Measurements from ENCODE around the gene KCNN3. TPM values are rescaled to one million over a fixed set of nuclear protein-coding genes. Genes with fewer than 3 reads are reported as not detected.
"Not testable (repeated sequence)": the region's sequence is repeated elsewhere in the genome, so short reads cannot be mapped to it uniquely, and the experiment has no call there.

The KCNN3 gene
- total and polyA plus RNA-seq, 2 of the 13 experiments (the other 11 are each of a cell fraction or from before 2014, with no cell fraction given) = not detected

DNA sequence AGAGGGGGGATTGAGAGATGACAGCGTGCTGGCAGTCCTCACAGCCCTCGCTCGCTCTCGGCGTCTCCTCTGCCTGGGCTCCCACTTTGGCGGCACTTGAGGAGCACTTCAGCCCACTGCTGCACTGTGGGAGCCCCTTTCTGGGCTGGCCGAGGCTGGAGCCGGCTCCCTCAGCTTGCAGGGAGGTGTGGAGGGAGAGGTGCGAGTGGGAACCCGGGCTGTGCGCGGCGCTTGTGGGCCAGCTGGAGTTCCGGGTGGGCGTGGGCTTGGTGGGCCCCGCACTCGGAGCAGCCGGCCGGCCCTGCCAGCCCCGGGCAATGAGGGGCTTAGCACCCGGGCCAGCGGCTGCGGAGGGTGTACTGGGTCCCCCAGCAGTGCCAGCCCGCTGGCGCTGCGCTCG is 192.2 kb downstream of the KCNN3 start:
- DNase-seq (ENCODE audit: low spot score); H3K4me3 ChIP-seq (replicated peaks in 1 of 3; ENCODE audit: insufficient read depth in 1 of 3, low read depth in 2 of 3, low read length in 3 of 3); H3K9ac ChIP-seq (ENCODE audit: insufficient read depth, low read depth, low read length); BruUV-seq (replicated peaks); H3K4me2 ChIP-seq (ENCODE audit: low read depth, low read length); POLR2A ChIA-PET; H3K4me1 ChIP-seq (ENCODE audit: insufficient read depth, low read length); H3K27ac ChIP-seq (ENCODE audit: extremely low read length, insufficient read depth, low read length); H4K20me1 ChIP-seq (ENCODE audit: insufficient read depth, low read length); H3K36me3 ChIP-seq (replicated peaks in 1 of 2; ENCODE audit: control insufficient read depth in 1 of 2, insufficient read depth in 2 of 2, low read length in 2 of 2); in situ Hi-C loops (cut with HindIII; ENCODE audit: extremely low pct_ligation_motif_present, low pct_unique_long_range_greater_than_20kb); H2AFZ ChIP-seq (ENCODE audit: low read length); H3K9me3 ChIP-seq (ENCODE audit: low read length); ATAC-seq; intact Hi-C loops (cut with micrococcal nuclease; ENCODE audit: unreplicated experiment); FAIRE-seq; H3K79me2 ChIP-seq (ENCODE audit: insufficient read depth, low read length); CTCF ChIA-PET (ENCODE audit: low intra/inter-chr PET ratio, low total read pairs): not testable (repeated sequence)
- WGBS (ENCODE audit: low lambda C conversion rate) = 60% methylated on average over 6 of the region's 27 CpGs
- H3K27me3 ChIP-seq (ENCODE audit: control insufficient read depth in 1 of 2, insufficient read depth in 2 of 2, low read length in 2 of 2) = peaks cover 3 to 10% of the 10 kb centered on the region in 2 experiments; a peak in 4 of 5 replicates

DNA sequence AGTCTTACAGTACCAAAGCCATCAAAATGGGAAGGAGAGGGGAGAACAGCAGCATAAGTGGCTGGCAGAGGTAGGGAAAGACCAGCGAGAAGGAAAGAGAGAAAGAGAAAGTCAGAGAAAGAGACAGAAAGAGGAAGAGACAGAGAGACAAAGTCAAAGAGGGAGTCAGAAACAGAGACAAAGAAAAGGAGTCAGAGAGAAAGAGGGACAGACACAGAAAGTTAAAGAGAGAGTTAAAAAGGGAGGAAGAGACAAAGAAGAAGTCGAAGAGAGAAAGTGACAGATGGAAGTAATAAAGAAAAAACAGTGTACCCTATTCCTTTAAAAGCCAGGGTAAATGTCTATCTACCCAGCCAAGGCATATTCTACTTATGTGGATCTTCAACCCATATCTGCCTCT is 193.2 kb downstream of the KCNN3 start:
- DNase-seq (ENCODE audit: low spot score); H3K4me1 ChIP-seq (ENCODE audit: insufficient read depth, low read length); H3K79me2 ChIP-seq (ENCODE audit: insufficient read depth, low read length); H3K27ac ChIP-seq (ENCODE audit: extremely low read length, insufficient read depth, low read length); H4K20me1 ChIP-seq (ENCODE audit: insufficient read depth, low read length); CTCF ChIA-PET (ENCODE audit: low intra/inter-chr PET ratio, low total read pairs); H3K4me2 ChIP-seq (ENCODE audit: low read depth, low read length); H3K27me3 ChIP-seq (ENCODE audit: control insufficient read depth in 1 of 2, insufficient read depth in 2 of 2, low read length in 2 of 2); ATAC-seq; H3K9me3 ChIP-seq (ENCODE audit: low read length); intact Hi-C loops (cut with micrococcal nuclease; ENCODE audit: unreplicated experiment); FAIRE-seq; BruUV-seq (replicated peaks); H2AFZ ChIP-seq (ENCODE audit: low read length); POLR2A ChIA-PET; H3K4me3 ChIP-seq (replicated peaks in 1 of 3; ENCODE audit: insufficient read depth in 1 of 3, low read depth in 2 of 3, low read length in 3 of 3); in situ Hi-C loops (cut with HindIII; ENCODE audit: extremely low pct_ligation_motif_present, low pct_unique_long_range_greater_than_20kb); H3K36me3 ChIP-seq (replicated peaks in 1 of 2; ENCODE audit: control insufficient read depth in 1 of 2, insufficient read depth in 2 of 2, low read length in 2 of 2); H3K9ac ChIP-seq (ENCODE audit: insufficient read depth, low read depth, low read length): not testable (repeated sequence)
- 18% methylated on average over 2 of the region's 2 CpGs for WGBS (ENCODE audit: low lambda C conversion rate)

DNA sequence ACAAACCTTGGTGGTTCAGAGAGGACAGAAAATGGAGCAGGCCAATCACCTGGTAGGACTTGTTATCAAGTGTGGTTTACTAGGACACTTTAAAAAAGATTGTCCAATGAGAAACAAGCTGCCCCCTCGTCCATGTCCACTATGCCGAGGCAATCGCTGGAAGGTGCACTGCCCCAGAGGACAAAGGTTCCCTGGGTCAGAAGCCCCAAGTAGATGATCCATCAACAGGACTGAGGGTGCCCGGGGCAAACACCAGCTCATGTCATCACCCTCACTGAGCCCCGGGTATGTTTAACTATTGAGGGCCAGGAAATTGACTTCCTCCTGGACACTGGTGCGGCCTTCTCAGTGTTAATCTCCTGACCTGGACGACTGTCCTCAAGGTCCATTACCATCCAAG is 195.6 kb downstream of the KCNN3 start:
- BruUV-seq (replicated peaks); H3K4me1 ChIP-seq (ENCODE audit: insufficient read depth, low read length); H3K27ac ChIP-seq (ENCODE audit: extremely low read length, insufficient read depth, low read length); DNase-seq (ENCODE audit: low spot score); POLR2A ChIA-PET; H3K4me3 ChIP-seq (replicated peaks in 1 of 3; ENCODE audit: insufficient read depth in 1 of 3, low read depth in 2 of 3, low read length in 3 of 3); intact Hi-C loops (cut with micrococcal nuclease; ENCODE audit: unreplicated experiment); ATAC-seq; H3K9ac ChIP-seq (ENCODE audit: insufficient read depth, low read depth, low read length); CTCF ChIA-PET (ENCODE audit: low intra/inter-chr PET ratio, low total read pairs); FAIRE-seq; H4K20me1 ChIP-seq (ENCODE audit: insufficient read depth, low read length); H3K4me2 ChIP-seq (ENCODE audit: low read depth, low read length); H3K27me3 ChIP-seq (ENCODE audit: control insufficient read depth in 1 of 2, insufficient read depth in 2 of 2, low read length in 2 of 2); H3K79me2 ChIP-seq (ENCODE audit: insufficient read depth, low read length); H2AFZ ChIP-seq (ENCODE audit: low read length); in situ Hi-C loops (cut with HindIII; ENCODE audit: extremely low pct_ligation_motif_present, low pct_unique_long_range_greater_than_20kb); H3K36me3 ChIP-seq (replicated peaks in 1 of 2; ENCODE audit: control insufficient read depth in 1 of 2, insufficient read depth in 2 of 2, low read length in 2 of 2); H3K9me3 ChIP-seq (ENCODE audit: low read length): not testable (repeated sequence)
- no CpG with 5 or more reads among the region's 7 CpGs for WGBS (ENCODE audit: low lambda C conversion rate)

DNA sequence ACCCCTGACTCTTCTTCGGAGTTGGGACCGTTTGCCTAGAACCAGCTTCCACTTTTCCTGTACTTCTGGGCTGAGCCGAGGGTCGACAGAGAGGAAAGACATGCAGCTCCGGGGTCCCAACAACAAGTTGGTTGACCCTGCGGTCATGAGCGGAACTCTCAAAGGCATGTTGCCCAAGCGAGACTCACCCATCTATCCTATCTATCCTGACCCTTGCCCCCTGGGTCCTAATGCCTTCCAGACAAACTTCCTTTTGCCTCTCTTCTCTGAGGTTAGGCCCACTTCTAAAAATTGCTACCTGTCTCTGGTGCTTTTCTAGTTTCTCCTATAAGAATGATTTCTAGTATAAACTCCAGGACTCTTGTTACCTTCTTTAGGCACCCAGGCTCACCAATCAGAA is 197.8 kb downstream of the KCNN3 start:
- ATAC-seq; intact Hi-C loops (cut with micrococcal nuclease; ENCODE audit: unreplicated experiment); H2AFZ ChIP-seq (ENCODE audit: low read length); BruUV-seq (replicated peaks); H3K4me1 ChIP-seq (ENCODE audit: insufficient read depth, low read length); CTCF ChIA-PET (ENCODE audit: low intra/inter-chr PET ratio, low total read pairs); H3K4me2 ChIP-seq (ENCODE audit: low read depth, low read length); POLR2A ChIA-PET; DNase-seq (ENCODE audit: low spot score); H3K79me2 ChIP-seq (ENCODE audit: insufficient read depth, low read length); H3K9ac ChIP-seq (ENCODE audit: insufficient read depth, low read depth, low read length); FAIRE-seq; H3K4me3 ChIP-seq (replicated peaks in 1 of 3; ENCODE audit: insufficient read depth in 1 of 3, low read depth in 2 of 3, low read length in 3 of 3); in situ Hi-C loops (cut with HindIII; ENCODE audit: extremely low pct_ligation_motif_present, low pct_unique_long_range_greater_than_20kb); H4K20me1 ChIP-seq (ENCODE audit: insufficient read depth, low read length); H3K9me3 ChIP-seq (ENCODE audit: low read length); H3K27ac ChIP-seq (ENCODE audit: extremely low read length, insufficient read depth, low read length); H3K36me3 ChIP-seq (replicated peaks in 1 of 2; ENCODE audit: control insufficient read depth in 1 of 2, insufficient read depth in 2 of 2, low read length in 2 of 2); H3K27me3 ChIP-seq (ENCODE audit: control insufficient read depth in 1 of 2, insufficient read depth in 2 of 2, low read length in 2 of 2): not testable (repeated sequence)
- WGBS (ENCODE audit: low lambda C conversion rate) = 31% methylated on average over 4 of the region's 8 CpGs

Data from HepG2 (cell line).